CD8-positive, alpha-beta memory T cell (primary cell): ENCODE data around the gene IL26. TPM values are rescaled to one million over a fixed set of nuclear protein-coding genes. Genes with fewer than 3 reads are reported as not detected.
"Not testable (repeated sequence)": the region's sequence is repeated elsewhere in the genome, so short reads cannot be mapped to it uniquely, and the experiment has no call there.

Experiments used
- CTCF ChIA-PET: fragments of 350-600 bp; sonication (Branson Sonifier 250); formaldehyde crosslinking; loops from one replicate; lab custom pipeline; 2021; ENCODE audit warnings: antibody characterized with exemption; lab: Charles Lee
- POLR2A ChIA-PET: fragments of 350-600 bp; sonication (Branson Sonifier 250); formaldehyde crosslinking; loops from one replicate; lab custom pipeline; 2021; ENCODE audit warnings: antibody characterized with exemption; lab: Charles Lee
- DNase-seq, 5 donors: peaks; one replicate each; pipeline versions ENCODE4 v3.0.0 to v3.0.0-alpha.2; 2020 to 2022; ENCODE audit warnings: mixed read lengths in 1 of 5
- H3K27ac ChIP-seq: one replicate; pipeline ENCODE4 v1.7.0; 2013; ENCODE audit warnings: low read depth, mild to moderate bottlenecking, low read length, moderate library complexity
- H3K27me3 ChIP-seq: 2 replicates; pipeline ENCODE4 v1.7.0; 2013; ENCODE audit warnings: low read length, mild to moderate bottlenecking; ENCODE audit not compliant: insufficient read depth, poor library complexity, severe bottlenecking
- H3K36me3 ChIP-seq: 2 replicates; pipeline ENCODE4 v1.7.0; 2013; ENCODE audit warnings: mild to moderate bottlenecking, low read length, moderate library complexity; ENCODE audit not compliant: insufficient read depth
- H3K4me1 ChIP-seq: 2 replicates; pipeline ENCODE4 v1.7.0; 2013; ENCODE audit warnings: mild to moderate bottlenecking, low read length, moderate library complexity; ENCODE audit not compliant: insufficient read depth
- H3K4me3 ChIP-seq: 2 replicates; pipeline ENCODE4 v1.7.0; 2013; ENCODE audit warnings: mild to moderate bottlenecking, low read length
- H3K9me3 ChIP-seq: 2 replicates; pipeline ENCODE4 v1.7.0; 2013; ENCODE audit warnings: mild to moderate bottlenecking, low read length
- H3K27ac Mint-ChIP-seq, 8 donors: one replicate each; pipeline ENCODE4 v1.8.0; 2020 to 2021; ENCODE audit warnings: mixed read lengths in 8 of 8, mild to moderate bottlenecking in 6 of 8, inconsistent platforms in 3 of 8, moderate library complexity in 3 of 8
- H3K27me3 Mint-ChIP-seq, 2 donors: one replicate each; pipeline ENCODE4 v1.8.0; 2020 to 2021; ENCODE audit warnings: mixed read lengths in 2 of 2, mild to moderate bottlenecking in 1 of 2, moderate library complexity in 1 of 2
- H3K36me3 Mint-ChIP-seq, 3 donors: one replicate each; pipeline ENCODE4 v1.8.0; 2020 to 2021; ENCODE audit warnings: mixed read lengths in 3 of 3, inconsistent platforms in 1 of 3, mild to moderate bottlenecking in 1 of 3
- H3K4me1 Mint-ChIP-seq, 3 donors: one replicate each; pipeline ENCODE4 v1.8.0; 2020 to 2021; ENCODE audit warnings: mixed read lengths in 3 of 3, inconsistent platforms in 1 of 3, mild to moderate bottlenecking in 1 of 3
- H3K4me3 Mint-ChIP-seq, 7 donors: one replicate each; pipeline ENCODE4 v1.8.0; 2020 to 2021; ENCODE audit warnings: mixed read lengths in 7 of 7, mild to moderate bottlenecking in 6 of 7, moderate library complexity in 4 of 7, inconsistent platforms in 2 of 7
- H3K9me3 Mint-ChIP-seq, 5 donors: one replicate each; pipeline ENCODE4 v1.8.0; 2020 to 2022; ENCODE audit warnings: mixed read lengths in 5 of 5, mild to moderate bottlenecking in 3 of 5, moderate library complexity in 2 of 5, inconsistent platforms in 1 of 5
- polyA plus RNA-seq: library from polyadenylated mRNA; unstranded; fragments of 300-500 nt; fragmentation: Illumina TruSeq; gene quantifications from one replicate; pipeline ENCODE4 v1.2.3, GENCODE V29; 2021
- total RNA-seq, 2 experiments: library from RNA; stranded (reverse); gene quantifications; one replicate each; pipeline ENCODE4 v1.2.3, GENCODE V29; 2021

The IL26 gene
- total and polyA plus RNA-seq, 3 experiments from 2014 or later = 0.28 to 1.00 (median 0.88) TPM

DNA sequence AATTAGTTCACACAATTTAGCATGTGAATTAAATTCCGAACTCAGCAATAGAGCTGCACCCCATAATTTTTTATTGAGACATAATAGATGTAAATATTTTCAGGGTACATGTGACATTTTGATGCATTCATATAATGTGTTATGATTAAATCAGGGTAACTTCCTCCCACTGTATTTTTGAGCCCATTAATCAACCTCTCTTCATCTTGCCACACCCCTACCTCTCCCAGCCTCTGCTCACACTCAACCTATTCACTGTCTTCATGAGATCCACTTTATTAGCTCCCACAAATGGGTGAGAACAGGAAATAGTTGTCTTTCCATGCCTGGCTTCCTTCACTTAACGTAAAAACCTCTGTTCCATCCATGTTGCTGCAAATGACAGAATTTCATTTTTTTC is 14.7 kb downstream of the IL26 start:
- Mint-ChIP-seq H3K9me3 (no peaks in the 10 kb centered on the region), H3K36me3 (peaks cover 0 to 2% (median 0%) of the 10 kb centered on the region in 3 donors), H3K4me1 (peaks cover 14 to 22% (median 15%) of the 10 kb centered on the region in 3 donors), H3K27me3 (peaks cover 0 to 2% of the 10 kb centered on the region in 2 donors), H3K27ac (peak overlapping the region in 2 of 8 donors; percentile 1 to 6), H3K4me3 (no peak overlapping the region)
- no peak overlapping the region for H3K4me3 ChIP-seq
- ChIA-PET POLR2A (no interaction called here), CTCF (no interaction called here)
- no peak for DNase-seq
- H3K27me3 ChIP-seq = no peaks in the 10 kb centered on the region
- no peaks in the 10 kb centered on the region for H3K36me3 ChIP-seq
- no peaks in the 10 kb centered on the region for H3K9me3 ChIP-seq
- H3K4me1 ChIP-seq = no peaks in the 10 kb centered on the region
- H3K27ac ChIP-seq = no peak overlapping the region

DNA sequence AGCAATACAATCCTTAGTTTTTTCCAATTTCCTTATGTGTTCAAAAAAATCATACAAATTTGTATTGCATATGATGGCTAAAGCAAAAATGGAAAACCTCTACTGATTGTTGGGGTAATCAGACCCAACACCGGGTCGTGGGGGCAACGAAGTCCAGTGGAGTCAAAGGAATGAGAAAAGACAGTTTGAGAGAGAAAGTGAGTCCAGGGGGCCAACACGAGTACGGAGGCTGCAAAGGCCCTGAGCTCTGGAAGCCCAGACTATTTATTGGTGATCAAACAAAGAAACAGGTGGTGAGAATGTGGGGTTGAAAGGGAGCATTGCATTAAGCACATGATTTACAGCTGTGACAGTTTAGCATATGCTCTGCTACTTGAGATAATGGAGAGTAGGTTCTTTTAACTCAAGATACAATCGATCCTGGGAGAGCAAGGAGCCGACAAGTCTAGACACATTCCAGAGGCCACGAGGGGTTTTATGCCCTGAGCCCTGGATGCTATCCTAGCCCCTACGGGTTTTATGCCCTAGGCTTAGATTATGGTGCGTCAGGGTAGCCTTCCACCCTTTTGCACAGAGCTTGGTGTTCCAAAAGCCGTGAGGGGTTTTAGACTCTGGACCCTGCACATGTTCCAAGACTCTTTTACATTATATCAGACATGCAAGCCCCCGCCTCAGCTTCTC is 16.4 kb downstream of the IL26 start:
- H3K9me3 Mint-ChIP-seq, H3K4me3 ChIP-seq, H3K27me3 Mint-ChIP-seq, POLR2A ChIA-PET, H3K4me3 Mint-ChIP-seq, H3K27ac Mint-ChIP-seq, H3K27ac ChIP-seq, DNase-seq, H3K9me3 ChIP-seq, H3K36me3 ChIP-seq, H3K4me1 ChIP-seq, H3K27me3 ChIP-seq, H3K36me3 Mint-ChIP-seq: not testable (repeated sequence)
- CTCF ChIA-PET = interaction anchor here (1.6 kb wide), 1 partner anchor 13 kb away, joined by 3 read pairs; no protein-coding TSS in a partner anchor
- H3K4me1 Mint-ChIP-seq = peaks cover 15 to 30% (median 16%) of the 10 kb centered on the region in 3 donors

DNA sequence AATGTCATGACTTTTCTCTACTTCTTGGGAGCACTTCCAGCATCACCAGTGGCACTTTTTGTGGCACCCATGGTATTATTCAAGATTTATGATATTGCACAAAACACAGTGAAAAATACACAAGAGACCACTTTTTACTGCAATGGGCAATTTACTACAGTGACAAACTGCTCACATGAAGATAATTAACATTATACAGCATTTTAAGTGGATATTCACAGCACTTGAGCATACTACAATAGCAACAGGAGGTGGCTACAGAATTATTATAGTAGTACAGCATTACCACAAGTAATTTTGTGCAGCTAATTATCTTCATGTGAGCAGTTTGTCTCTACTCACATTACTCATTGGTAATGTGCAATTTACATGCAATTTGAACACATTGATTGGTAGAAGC is 18.3 kb downstream of the IL26 start:
- peaks cover 30 to 42% (median 32%) of the 10 kb centered on the region in 3 donors for H3K4me1 Mint-ChIP-seq
- Histone ChIP-seq H3K27me3 (no peaks in the 10 kb centered on the region), H3K36me3 (no peaks in the 10 kb centered on the region), H3K4me3 (no peak overlapping the region), H3K9me3 (no peaks in the 10 kb centered on the region), H3K27ac (no peak overlapping the region), H3K4me1 (peaks cover 8% of the 10 kb centered on the region)
- H3K27me3 Mint-ChIP-seq = no peaks in the 10 kb centered on the region
- no peak overlapping the region for H3K27ac Mint-ChIP-seq
- DNase-seq = no peak
- H3K4me3 Mint-ChIP-seq = no peak overlapping the region
- CTCF ChIA-PET = interaction anchor here (0.7 to 1.1 kb wide), 2 partner anchors 16 to 167 kb away, joined by 3 read pairs; no protein-coding TSS in a partner anchor
- peaks cover 0 to 2% (median 0%) of the 10 kb centered on the region in 3 donors for H3K36me3 Mint-ChIP-seq
- H3K9me3 Mint-ChIP-seq = no peaks in the 10 kb centered on the region
- POLR2A ChIA-PET = no interaction called here

DNA sequence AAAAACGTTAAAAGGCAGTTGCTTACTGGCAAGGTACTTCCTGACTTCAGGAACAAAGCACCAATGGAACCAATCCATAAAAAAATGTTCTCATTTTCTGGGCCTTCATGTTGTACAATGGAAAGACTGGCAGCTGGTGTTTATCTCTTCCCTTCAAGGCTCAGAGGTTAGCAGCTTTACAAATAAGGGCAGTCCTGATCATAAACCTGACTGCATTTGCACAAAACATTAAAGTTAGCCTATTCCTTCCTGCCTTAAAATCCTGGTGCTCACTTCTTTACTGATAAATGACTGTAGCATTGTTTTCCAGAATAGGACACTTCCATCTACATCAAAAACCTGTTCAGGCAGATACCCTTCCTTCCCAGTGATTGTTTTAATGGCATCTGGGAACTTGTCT is 19.2 kb downstream of the IL26 start:
- ChIA-PET CTCF (interaction anchor here (1.1 kb wide), 1 partner anchor 166 kb away, joined by 3 read pairs; no protein-coding TSS in a partner anchor), POLR2A (no interaction called here)
- peaks cover 23 to 40% (median 33%) of the 10 kb centered on the region in 3 donors for H3K4me1 Mint-ChIP-seq
- H3K4me3 Mint-ChIP-seq = no peak overlapping the region
- H3K27ac ChIP-seq = no peak overlapping the region
- no peaks in the 10 kb centered on the region for H3K9me3 ChIP-seq
- no peak for DNase-seq
- no peaks in the 10 kb centered on the region for H3K9me3 Mint-ChIP-seq
- no peaks in the 10 kb centered on the region for H3K36me3 ChIP-seq
- no peaks in the 10 kb centered on the region for H3K27me3 Mint-ChIP-seq
- peaks cover 0 to 2% (median 0%) of the 10 kb centered on the region in 3 donors for H3K36me3 Mint-ChIP-seq
- peaks cover 8% of the 10 kb centered on the region for H3K4me1 ChIP-seq
- no peaks in the 10 kb centered on the region for H3K27me3 ChIP-seq
- peak overlapping the region in 1 of 8 donors; percentile 69 for H3K27ac Mint-ChIP-seq
- H3K4me3 ChIP-seq = no peak overlapping the region

DNA sequence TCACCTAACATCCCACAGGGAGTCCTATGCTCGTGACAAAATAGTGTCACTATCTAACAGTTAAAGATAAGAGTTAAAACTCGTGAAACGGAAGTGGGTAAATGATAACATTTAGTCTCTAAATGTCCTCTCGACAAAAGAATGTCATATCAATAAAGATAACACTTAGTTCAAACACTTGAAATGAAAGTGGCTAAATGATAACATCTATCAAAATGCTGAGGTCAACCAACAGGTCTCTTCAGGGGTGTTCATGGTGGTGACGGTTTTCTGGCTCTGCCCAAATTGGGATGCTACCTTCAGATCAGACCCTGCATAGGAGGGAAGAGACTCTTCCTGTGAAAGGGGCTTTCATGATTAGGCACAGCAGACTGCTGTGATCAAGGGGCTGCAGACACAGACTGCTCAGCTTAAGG is 22.1 kb downstream of the IL26 start:
- Mint-ChIP-seq H3K36me3 (peaks cover 0 to 2% (median 0%) of the 10 kb centered on the region in 3 donors), H3K27me3 (no peaks in the 10 kb centered on the region), H3K9me3 (no peaks in the 10 kb centered on the region), H3K27ac (peak overlapping the region; percentile 6 to 81 (median 46)), H3K4me3 (peak overlapping the region in 6 of 7 donors; percentile 21 to 68 (median 56)), H3K4me1 (peaks cover 38 to 57% (median 46%) of the 10 kb centered on the region in 3 donors)
- Histone ChIP-seq H3K27me3 (no peaks in the 10 kb centered on the region), H3K27ac (no peak overlapping the region), H3K4me1 (peaks cover 22% of the 10 kb centered on the region), H3K4me3 (no peak overlapping the region), H3K36me3 (no peaks in the 10 kb centered on the region), H3K9me3 (no peaks in the 10 kb centered on the region)
- CTCF ChIA-PET = no interaction called here
- peak in 1 of 5 donors; percentile 26 for DNase-seq
- POLR2A ChIA-PET = no interaction called here

DNA sequence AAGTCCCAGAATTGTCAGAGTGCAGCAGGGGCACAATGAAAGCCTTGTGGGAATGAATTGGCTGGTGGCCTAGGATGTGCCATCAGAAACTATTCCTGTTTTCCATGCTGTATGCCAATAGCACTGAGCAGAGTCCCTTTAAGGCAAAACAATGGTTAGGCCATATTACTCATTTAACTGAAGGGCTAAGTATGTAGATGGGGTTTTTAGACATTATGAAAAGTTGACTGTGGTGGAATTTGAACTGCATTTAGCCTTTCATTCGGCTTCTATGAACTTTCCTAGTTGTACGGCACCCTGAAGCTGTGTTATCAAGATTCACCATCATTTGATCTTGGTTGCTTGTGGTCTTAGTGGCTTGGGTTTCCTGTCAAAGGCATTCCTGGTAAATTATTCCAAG is 24.8 kb downstream of the IL26 start:
- Histone ChIP-seq H3K27ac (no peak overlapping the region), H3K9me3 (no peaks in the 10 kb centered on the region), H3K27me3 (no peaks in the 10 kb centered on the region), H3K36me3 (no peaks in the 10 kb centered on the region), H3K4me1 (peaks cover 22% of the 10 kb centered on the region), H3K4me3 (no peak overlapping the region)
- Mint-ChIP-seq H3K4me3 (peak overlapping the region in 1 of 7 donors; percentile 7), H3K27me3 (no peaks in the 10 kb centered on the region), H3K4me1 (peaks cover 39 to 65% (median 51%) of the 10 kb centered on the region in 3 donors), H3K36me3 (no peaks in the 10 kb centered on the region), H3K27ac (peak overlapping the region in 1 of 8 donors; percentile 53), H3K9me3 (no peaks in the 10 kb centered on the region)
- DNase-seq = no peak
- ChIA-PET POLR2A (no interaction called here), CTCF (no interaction called here)

DNA sequence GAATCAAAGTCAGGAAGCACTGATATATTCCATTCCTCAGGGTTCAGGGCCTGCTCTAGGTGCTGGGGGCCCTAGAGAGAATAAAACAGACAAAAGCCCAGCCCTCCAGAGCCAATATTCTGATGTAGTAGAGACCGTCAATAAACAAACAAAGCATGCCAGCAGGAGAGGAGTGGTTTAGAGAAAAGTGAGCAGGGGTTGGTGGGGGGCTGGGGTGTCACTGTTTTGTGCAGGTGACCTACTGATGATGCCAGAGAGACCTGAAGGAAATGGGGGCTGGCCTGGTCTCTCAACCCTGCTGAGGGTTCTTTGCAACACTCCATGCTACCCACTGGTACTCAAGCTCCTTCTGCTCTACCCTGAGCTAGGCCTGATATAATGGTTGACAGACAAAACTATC is 26.5 kb downstream of the IL26 start:
- no peaks in the 10 kb centered on the region for H3K9me3 ChIP-seq
- no peak for DNase-seq
- no peaks in the 10 kb centered on the region for H3K36me3 ChIP-seq
- Mint-ChIP-seq H3K36me3 (no peaks in the 10 kb centered on the region), H3K27ac (peak overlapping the region in 7 of 8 donors; percentile 48 to 93 (median 88)), H3K27me3 (no peaks in the 10 kb centered on the region), H3K9me3 (no peaks in the 10 kb centered on the region), H3K4me1 (peaks cover 39 to 58% (median 49%) of the 10 kb centered on the region in 3 donors), H3K4me3 (peak overlapping the region in 6 of 7 donors; percentile 18 to 88 (median 84))
- POLR2A ChIA-PET = interaction anchor here (1.2 kb wide), 1 partner anchor 41 kb away, joined by 3 read pairs; no protein-coding TSS in a partner anchor
- H3K27ac ChIP-seq = no peak overlapping the region
- H3K4me1 ChIP-seq = peaks cover 22% of the 10 kb centered on the region
- H3K27me3 ChIP-seq = no peaks in the 10 kb centered on the region
- no peak overlapping the region for H3K4me3 ChIP-seq
- CTCF ChIA-PET = interaction anchor here (2.0 to 2.6 kb wide), 2 partner anchors 24 to 85 kb away, joined by 5 to 10 read pairs; no protein-coding TSS in a partner anchor

DNA sequence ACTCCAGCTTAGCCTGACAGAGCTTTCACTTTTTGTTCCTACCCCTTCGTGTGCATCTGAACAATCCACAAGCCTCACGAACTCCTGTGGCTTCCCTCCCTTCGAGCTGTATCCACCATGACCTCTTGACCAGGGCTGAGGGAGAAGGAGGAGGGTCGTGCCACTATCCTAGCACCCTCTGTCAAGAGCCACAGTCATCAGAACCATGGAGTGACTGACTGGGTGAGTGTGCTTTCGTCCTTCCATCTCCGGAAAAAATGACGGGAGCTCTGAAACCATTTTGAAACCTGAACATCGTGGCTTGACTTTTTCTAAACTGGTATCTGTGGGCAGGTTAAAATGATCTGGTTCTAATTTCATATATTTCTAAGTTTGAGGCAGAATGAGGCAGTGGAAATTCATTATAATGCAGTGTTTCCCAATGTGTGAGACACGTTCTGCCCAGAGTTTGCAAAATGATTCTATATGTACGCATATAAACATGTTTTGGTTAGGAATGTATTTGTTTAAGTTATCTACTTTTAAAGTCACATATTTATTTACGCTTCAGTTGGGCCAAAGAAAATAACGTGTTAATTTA is 27.0 kb downstream of the IL26 start:
- Histone ChIP-seq H3K4me1 (peaks cover 22% of the 10 kb centered on the region), H3K27ac (no peak overlapping the region), H3K4me3 (no peak overlapping the region), H3K27me3 (no peaks in the 10 kb centered on the region), H3K36me3 (no peaks in the 10 kb centered on the region), H3K9me3 (no peaks in the 10 kb centered on the region)
- peak overlapping the region; percentile 62 to 88 (median 83) for H3K4me3 Mint-ChIP-seq
- ChIA-PET CTCF (interaction anchor here (1.6 to 2.6 kb wide), 3 partner anchors 24 to 85 kb away, joined by 4 to 10 read pairs (median 5); no protein-coding TSS in a partner anchor), POLR2A (interaction anchor here (1.0 to 1.2 kb wide), 2 partner anchors 18 to 40 kb away, joined by 3 to 5 read pairs; no protein-coding TSS in a partner anchor)
- DNase-seq = no peak
- H3K4me1 Mint-ChIP-seq = peaks cover 38 to 55% (median 46%) of the 10 kb centered on the region in 3 donors
- H3K27ac Mint-ChIP-seq = peak overlapping the region in 7 of 8 donors; percentile 43 to 93 (median 88)
- H3K9me3 Mint-ChIP-seq = no peaks in the 10 kb centered on the region
- H3K27me3 Mint-ChIP-seq = no peaks in the 10 kb centered on the region
- no peaks in the 10 kb centered on the region for H3K36me3 Mint-ChIP-seq
